HL-60/S4 (cell line): ENCODE data around the gene PFDN4.

Source experiments
- in situ Hi-C: fragments of 300-500 bp; cut with MboI; formaldehyde crosslinking; loops from 2 replicates; pipeline ENCODE4 v1.14.3; 2022; ENCODE audit warnings: low sequenced_read_pairs

PFDN4 gene

GRCh38 chr20:54199721-54200176 lies 8.1 kb upstream of the PFDN4 start:
- in situ Hi-C loops, result loop anchor here (10.0 to 25.0 kb wide), 2 partner anchors 105 to 438 kb away; no protein-coding TSS in a partner anchor

DNA sequence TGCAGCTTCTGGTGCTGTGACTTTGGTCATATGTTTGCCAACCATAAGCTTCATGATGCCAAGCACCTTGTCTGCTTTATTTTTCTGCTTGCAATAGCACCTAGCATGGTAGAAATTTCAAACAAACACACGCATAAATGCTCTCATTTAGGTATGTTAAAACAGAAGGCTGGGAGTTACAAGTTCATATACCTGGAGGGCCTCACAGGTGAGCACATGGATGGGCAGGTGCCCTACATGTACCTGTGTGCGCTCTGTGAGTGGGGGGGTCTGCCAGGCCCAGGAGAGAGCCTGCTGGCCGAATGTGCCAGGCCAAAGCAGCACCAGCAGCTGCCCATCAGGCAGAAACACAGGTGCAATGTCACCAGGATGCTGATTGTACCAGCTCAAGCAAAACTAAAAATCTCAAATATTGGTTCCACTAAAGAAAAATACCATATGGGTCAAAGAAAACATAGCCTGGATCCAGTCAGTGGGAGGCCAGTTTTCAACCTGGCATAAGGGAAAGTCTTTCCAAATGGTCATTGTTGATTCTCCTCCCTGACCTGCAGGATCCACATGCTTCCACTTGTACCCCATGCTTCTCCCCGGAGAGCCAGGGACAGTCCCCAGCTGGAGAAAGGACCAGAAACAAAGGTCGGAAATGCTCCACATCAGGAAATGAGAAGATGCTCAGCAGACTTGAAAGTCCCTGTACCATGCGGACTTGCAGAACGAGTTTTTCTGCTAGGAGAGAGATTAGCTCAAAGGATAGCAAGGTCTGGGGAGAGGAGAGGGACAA lies 7.2 kb upstream of the PFDN4 start:
- in situ Hi-C loops, result loop anchor here (25.0 kb wide), 1 partner anchor 437 kb away; no protein-coding TSS in a partner anchor

DNA sequence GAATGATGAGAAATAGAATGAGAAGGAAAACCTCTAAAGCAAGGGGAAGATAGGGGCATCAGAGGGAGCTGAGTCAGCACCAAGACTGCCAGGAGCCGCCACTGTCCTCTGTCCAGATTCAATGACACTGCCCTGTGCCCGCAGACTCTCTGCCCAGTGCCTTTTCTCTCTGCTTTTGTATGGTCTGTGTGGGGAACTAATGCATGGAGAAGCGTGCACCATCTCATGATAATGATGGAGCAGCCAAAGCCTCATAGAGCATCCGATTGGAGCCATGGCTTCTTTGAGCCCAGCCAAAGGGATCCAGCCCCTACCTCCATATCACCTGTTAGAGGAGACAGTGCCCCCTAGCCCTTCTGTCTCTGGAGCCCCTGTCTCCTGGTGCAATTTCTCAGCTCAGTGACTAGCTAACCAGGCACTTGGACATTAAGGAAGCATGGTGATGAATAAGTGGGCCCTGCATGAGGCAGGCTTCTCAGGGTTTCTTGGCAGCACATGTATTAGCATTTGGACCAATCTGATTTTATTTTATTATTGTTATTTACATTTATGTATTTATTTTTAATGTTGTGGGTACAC lies 6.5 kb upstream of the PFDN4 start:
- in situ Hi-C loops, result loop anchor here (25.0 kb wide), 1 partner anchor 436 kb away; no protein-coding TSS in a partner anchor

DNA sequence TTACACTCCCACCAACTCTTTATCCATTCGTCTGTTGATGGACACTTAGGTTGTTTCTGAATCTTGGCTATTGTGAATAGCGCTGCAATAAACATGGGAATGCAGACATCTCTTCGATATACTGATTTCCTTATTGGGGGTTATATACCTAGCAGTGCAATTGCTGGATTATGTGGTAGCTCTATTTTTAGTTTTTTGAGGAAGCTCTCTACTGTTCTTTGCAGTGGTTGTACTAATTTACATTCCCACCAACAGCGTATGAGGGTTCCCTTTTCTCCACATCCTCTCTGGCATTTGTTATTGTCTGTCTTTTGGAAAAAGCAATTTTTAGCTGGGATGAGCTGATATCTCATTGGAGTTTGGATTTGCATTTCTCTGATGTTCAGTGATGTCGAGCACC lies 4.6 kb upstream of the PFDN4 start:
- in situ Hi-C loops, result loop anchor here (25.0 kb wide), 1 partner anchor 434 kb away; no protein-coding TSS in a partner anchor

- in situ Hi-C loops, result loop anchor here (25.0 kb wide), 1 partner anchor 433 kb away; no protein-coding TSS in a partner anchor
Observed at GRCh38 chr20:54204063-54204462, 3.8 kb upstream of the PFDN4 start.

- in situ Hi-C loops, result loop anchor here (25.0 kb wide), 1 partner anchor 433 kb away; no protein-coding TSS in a partner anchor
Observed at GRCh38 chr20:54204481-54204880, 3.4 kb upstream of the PFDN4 start.

DNA sequence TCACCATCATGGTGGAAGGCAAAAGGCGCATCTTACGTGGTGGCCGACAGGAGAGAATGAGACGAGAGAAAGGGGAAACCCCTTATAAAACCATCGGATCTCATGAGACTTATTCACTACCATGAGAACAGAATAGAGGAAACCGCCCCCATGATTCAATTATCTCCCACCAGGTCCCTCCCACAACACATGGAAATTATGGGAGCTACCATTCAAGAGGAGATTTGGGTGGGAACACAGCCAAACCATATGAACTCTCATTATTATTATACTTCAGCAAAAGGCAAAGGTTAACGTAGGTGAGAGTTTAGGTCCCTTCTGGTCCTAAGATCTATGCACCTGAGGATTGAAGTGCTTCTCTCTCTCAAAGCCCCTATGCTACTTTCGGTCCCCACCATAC lies 2.4 kb upstream of the PFDN4 start:
- in situ Hi-C loops, result loop anchor here (25.0 kb wide), 1 partner anchor 432 kb away; no protein-coding TSS in a partner anchor

DNA sequence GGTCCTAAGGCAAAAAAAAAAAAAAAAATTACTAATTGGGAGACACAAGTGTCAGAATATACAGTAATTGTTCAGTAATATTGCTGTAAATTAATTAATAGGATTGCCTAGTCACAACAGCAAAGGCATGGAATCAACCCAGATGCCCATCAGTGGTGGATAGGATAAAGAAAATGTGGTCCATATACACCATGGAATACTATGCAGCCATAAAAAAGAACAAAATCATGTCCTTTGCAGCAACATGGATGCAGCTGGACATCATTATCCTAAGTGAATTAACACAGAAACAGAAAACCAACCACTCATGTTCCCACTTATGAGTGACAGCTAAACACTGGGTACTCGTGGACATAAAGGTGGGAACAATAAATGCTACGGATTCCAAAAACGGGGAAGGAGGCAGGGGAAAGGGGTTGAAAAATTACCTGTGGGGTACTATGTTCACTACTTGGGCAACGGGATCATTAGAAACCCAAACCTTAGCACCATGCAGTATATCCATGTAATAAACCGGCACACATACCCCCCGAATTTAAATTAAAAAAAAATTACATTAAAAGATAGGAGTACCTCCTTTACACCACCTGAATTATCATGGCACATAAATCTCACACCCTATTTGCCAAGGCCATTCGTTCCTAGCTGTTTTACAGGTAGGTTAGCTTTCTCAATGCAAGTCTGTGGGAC lies 689 bp upstream of the PFDN4 start:
- in situ Hi-C loops, result loop anchor here (25.0 kb wide), 1 partner anchor 430 kb away; no protein-coding TSS in a partner anchor

- in situ Hi-C loops, result loop anchor here (25.0 kb wide), 1 partner anchor 429 kb away; no protein-coding TSS in a partner anchor
Observed at GRCh38 chr20:54208548-54209176, 775 bp downstream of the PFDN4 start.

DNA sequence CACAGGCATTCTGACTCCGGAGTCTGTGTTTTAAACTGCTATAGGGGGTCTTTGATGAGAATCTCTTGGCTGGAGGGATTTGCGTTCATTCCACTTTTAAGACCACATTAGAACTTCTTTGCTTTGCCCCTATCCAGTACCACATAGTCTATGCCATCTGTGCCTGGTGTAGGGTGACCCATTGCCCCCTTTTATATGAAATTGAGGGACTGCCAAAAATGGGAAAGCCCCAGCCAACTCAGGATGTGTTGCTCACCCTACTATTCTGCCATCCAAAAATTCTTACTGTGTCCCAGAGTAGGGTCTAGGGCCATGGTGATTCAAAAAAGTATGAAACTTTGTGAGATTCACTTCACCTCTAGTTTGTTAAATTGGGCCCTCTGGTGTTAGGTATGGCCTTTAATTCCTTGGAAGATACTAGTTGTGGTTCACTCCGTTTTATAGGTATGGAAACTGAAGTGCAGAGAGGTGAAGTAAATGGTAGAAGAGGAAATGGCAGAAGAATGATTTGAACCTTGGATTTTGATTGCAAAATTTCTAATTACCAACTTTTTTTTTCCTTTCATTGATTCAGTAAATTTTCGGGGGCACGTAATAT lies 1.4 kb downstream of the PFDN4 start:
- in situ Hi-C loops, result loop anchor here (25.0 kb wide), 1 partner anchor 428 kb away; no protein-coding TSS in a partner anchor

- in situ Hi-C loops, result loop anchor here (25.0 kb wide), 1 partner anchor 425 kb away; no protein-coding TSS in a partner anchor
Observed at GRCh38 chr20:54212226-54212625, 4.3 kb downstream of the PFDN4 start.

DNA sequence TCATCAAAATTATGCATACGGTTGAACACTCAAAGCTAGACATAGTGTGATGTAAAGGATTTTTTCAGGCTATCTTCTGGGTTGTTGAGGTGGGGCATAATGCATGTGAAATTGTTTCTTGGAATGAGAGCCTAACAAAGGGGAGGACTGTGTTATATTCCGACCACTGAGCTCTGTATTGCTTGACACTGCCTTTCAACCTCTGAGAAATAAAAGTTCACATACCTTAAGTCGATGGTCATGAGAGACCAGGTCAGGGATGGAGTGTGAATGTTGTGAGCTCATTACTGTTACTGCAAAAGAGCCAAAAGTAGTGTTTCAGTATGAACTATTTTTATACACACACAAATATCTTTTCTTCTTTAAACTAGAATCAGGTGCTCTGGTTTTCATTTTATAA lies 5.0 kb downstream of the PFDN4 start:
- in situ Hi-C loops, result loop anchor here (25.0 kb wide), 1 partner anchor 424 kb away; no protein-coding TSS in a partner anchor

- in situ Hi-C loops, result loop anchor here (25.0 kb wide), 1 partner anchor 423 kb away; no protein-coding TSS in a partner anchor
Observed at GRCh38 chr20:54214566-54214965, 6.7 kb downstream of the PFDN4 start.

GRCh38 chr20:54215157-54215789 lies 7.4 kb downstream of the PFDN4 start:
- in situ Hi-C loops, result loop anchor here (25.0 kb wide), 1 partner anchor 422 kb away; no protein-coding TSS in a partner anchor

- in situ Hi-C loops, result loop anchor here (25.0 kb wide), 1 partner anchor 420 kb away; no protein-coding TSS in a partner anchor
Observed at GRCh38 chr20:54217762-54218161, 9.9 kb downstream of the PFDN4 start.

DNA sequence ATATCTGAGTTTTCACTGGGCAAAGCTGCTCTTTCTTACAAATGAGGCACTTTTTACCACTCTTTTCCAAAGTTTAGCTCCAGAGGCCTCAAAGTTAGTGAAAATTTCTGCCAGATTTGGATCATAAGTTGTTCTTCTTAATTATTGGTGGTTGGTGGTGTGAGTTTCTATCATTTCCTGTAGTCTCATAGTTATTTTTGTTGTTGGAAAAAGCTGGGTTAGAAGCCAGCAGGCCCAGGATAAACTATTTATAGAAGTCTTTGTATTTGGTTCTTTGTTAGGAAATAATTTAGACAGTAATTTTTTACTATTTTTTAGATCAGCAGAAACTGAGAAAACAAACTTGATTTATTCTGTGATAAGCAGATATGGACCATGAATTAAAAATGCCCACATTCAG lies 10.6 kb downstream of the PFDN4 start:
- in situ Hi-C loops, result loop anchor here (25.0 kb wide), 1 partner anchor 419 kb away; no protein-coding TSS in a partner anchor

DNA sequence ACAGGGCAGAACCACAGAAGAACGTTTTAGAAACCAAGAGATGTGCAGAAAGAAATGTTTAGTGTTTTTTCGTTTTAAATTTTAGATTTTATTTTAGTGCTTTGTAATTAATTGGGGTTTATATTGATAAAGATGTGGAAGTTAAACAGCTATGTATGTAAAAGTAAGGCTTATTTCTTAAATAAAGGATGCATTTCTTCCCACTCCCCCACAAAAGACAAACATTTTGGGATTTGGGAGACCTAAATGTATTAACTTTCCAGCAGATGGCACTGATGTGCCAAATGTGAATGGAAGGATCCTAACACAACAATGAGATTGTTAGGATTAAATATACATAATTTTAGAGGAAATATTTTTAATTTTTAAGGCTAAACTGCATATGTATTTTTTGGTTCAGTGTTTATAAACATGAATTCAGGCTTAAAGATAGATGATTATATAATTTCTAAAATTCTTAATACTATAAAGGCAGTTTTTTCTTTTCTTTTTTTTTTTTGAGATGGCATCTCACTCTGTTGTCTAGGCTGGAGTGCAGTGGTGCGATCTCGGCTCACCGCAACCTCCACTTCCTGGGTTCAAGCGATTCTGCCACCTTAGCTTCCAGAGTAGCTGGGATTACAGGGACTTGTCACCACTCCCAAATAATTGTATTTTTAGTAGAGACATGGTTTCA lies 12.0 kb downstream of the PFDN4 start:
- in situ Hi-C loops, result loop anchor here (25.0 kb wide), 1 partner anchor 417 kb away; no protein-coding TSS in a partner anchor

DNA sequence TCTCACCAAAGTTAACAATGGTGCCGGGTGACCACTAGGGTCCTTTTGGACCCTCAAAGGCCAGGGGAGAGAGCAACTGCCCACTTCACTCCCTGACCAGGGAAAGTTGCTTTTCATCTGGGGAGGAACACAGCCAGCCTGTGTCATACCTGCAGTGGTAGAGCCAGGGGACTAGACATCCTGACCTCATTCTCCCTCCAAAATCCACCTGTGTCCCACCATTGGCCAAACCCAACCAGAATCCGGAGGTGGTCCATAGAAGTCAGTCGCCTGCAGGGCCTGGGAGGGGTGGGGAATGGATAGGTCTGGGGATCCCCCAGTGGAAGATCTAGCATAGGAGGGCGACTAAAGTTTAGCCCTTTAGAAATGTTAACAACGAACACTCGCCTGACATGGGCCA lies 12.8 kb downstream of the PFDN4 start:
- in situ Hi-C loops, result loop anchor here (25.0 kb wide), 1 partner anchor 417 kb away; no protein-coding TSS in a partner anchor
